HepG2 (cell line): ENCODE measurements around the gene DNM3. TPM values are rescaled to one million over a fixed set of nuclear protein-coding genes. Genes with fewer than 3 reads are reported as not detected.

Source experiments
- ATAC-seq: fragments of 200-7000 bp; cut with Tn5 transposase; 3 replicates; pipeline ENCODE4 v1.9.1; 2020; ENCODE audit warnings: mild to moderate bottlenecking, moderate library complexity
- BruUV-seq: library from RNA; stranded (reverse); fragments of 400-500 nt; replicated peaks from 2 replicates; lab custom pipeline; 2021; lab: Mats Ljungman, UMichigan
- CTCF ChIA-PET: fragments of 300-600 bp; formaldehyde crosslinking; extraction: SDS; loops from one replicate; lab custom pipeline; 2021; ENCODE audit warnings: low total read pairs, inconsistent platforms, low intra/inter-chr PET ratio; lab: Yijun Ruan, JAX
- POLR2A ChIA-PET: fragments of 350-600 bp; sonication (Branson Sonifier 250); formaldehyde crosslinking; loops from one replicate; lab custom pipeline; 2020; ENCODE audit warnings: antibody characterized with exemption, inconsistent platforms; lab: Yijun Ruan, JAX
- DNase-seq: peaks from one replicate; pipeline ENCODE4 v3.0.0-alpha.2; 2015; ENCODE audit warnings: low spot score
- FAIRE-seq: peaks from 3 replicates; lab custom pipeline; 2011; peaks lifted over from hg19 to GRCh38; lab: Jason Lieb, UNC
- H2AFZ ChIP-seq: one replicate; pipeline ENCODE4 v1.6.1; 2011; ENCODE audit warnings: low read length, inconsistent platforms
- H3K27ac ChIP-seq: fragments of 300-600 bp; 3 replicates; pipeline ENCODE4 v1.8.0; 2011; ENCODE audit warnings: mixed run types, mild to moderate bottlenecking, mixed read lengths, low read length, inconsistent platforms; ENCODE audit not compliant: insufficient read depth; ENCODE audit errors: extremely low read length
- H3K27me3 ChIP-seq, 2 experiments: fragments of 200-600 bp in 1 of 2; 2 replicates in 1 of 2; 3 replicates in 1 of 2; pipeline versions ENCODE4 v1.6.0 to v1.8.0; 2011; ENCODE audit warnings: low read length in 2 of 2, mild to moderate bottlenecking in 2 of 2, moderate library complexity in 2 of 2, inconsistent platforms in 1 of 2; ENCODE audit not compliant: insufficient read depth in 2 of 2, control insufficient read depth in 1 of 2
- H3K36me3 ChIP-seq, 2 experiments: fragments of 200-600 bp in 1 of 2; replicated peaks in 1 of 2; 2 replicates in 1 of 2; 3 replicates in 1 of 2; pipeline versions ENCODE4 v1.5.1 to v1.8.0; 2011; ENCODE audit warnings: low read length in 2 of 2, inconsistent platforms in 1 of 2; ENCODE audit not compliant: insufficient read depth in 2 of 2, control insufficient read depth in 1 of 2
- H3K4me1 ChIP-seq: 2 replicates; pipeline ENCODE4 v1.5.1; 2012; ENCODE audit warnings: low read length, inconsistent platforms; ENCODE audit not compliant: insufficient read depth
- H3K4me2 ChIP-seq: 2 replicates; pipeline ENCODE4 v1.6.0; 2011; ENCODE audit warnings: low read depth, low read length, inconsistent platforms
- H3K4me3 ChIP-seq, 3 experiments: fragments of 200-600 bp in 1 of 3; sonication (generic), shearing (Covaris generic) in 1 of 3; replicated peaks in 1 of 3; 2 replicates each; pipeline ENCODE4 v1.5.1; 2011 to 2016; ENCODE audit warnings: low read length in 3 of 3, inconsistent platforms in 2 of 3, low read depth in 2 of 3, mild to moderate bottlenecking in 2 of 3, control low read depth in 1 of 3, mixed read lengths in 1 of 3; ENCODE audit not compliant: insufficient read depth in 1 of 3
- H3K79me2 ChIP-seq: one replicate; pipeline ENCODE4 v1.6.1; 2011; ENCODE audit warnings: low read length, inconsistent platforms; ENCODE audit not compliant: insufficient read depth
- H3K9ac ChIP-seq: 2 replicates; pipeline ENCODE4 v1.6.0; 2011; ENCODE audit warnings: mild to moderate bottlenecking, low read depth, low read length, inconsistent platforms; ENCODE audit not compliant: insufficient read depth
- H3K9me3 ChIP-seq: 2 replicates; pipeline ENCODE4 v1.5.1; 2012; ENCODE audit warnings: mild to moderate bottlenecking, low read length
- H4K20me1 ChIP-seq: 2 replicates; pipeline ENCODE4 v1.6.0; 2011; ENCODE audit warnings: inconsistent platforms, mild to moderate bottlenecking, low read length, moderate library complexity; ENCODE audit not compliant: insufficient read depth
- HIVEP1 ChIP-seq: sonication (generic); formaldehyde crosslinking; IDR thresholded peaks from 2 replicates; pipeline ENCODE4 v1.4.0; 2020; ENCODE audit warnings: mild to moderate bottlenecking, missing genetic modification reagents
- HMGXB3 ChIP-seq: sonication (generic); formaldehyde crosslinking; IDR thresholded peaks from 2 replicates; pipeline ENCODE4 v1.4.0; 2020; ENCODE audit warnings: missing genetic modification reagents, borderline replicate concordance
- PATZ1 ChIP-seq: sonication (generic); formaldehyde crosslinking; IDR thresholded peaks from 2 replicates; pipeline ENCODE4 v1.4.0; 2020; ENCODE audit warnings: missing genetic modification reagents
- TAF15 ChIP-seq: fragments of 200-400 bp; formaldehyde crosslinking; IDR thresholded peaks from one replicate; pipeline ENCODE4 v1.6.1; 2018; ENCODE audit warnings: mild to moderate bottlenecking, low read depth, low read length; ENCODE audit not compliant: poor library complexity, severe bottlenecking
- TBX3 ChIP-seq: fragments of 450-650 bp; IDR thresholded peaks from 2 replicates; pipeline ENCODE4 v1.6.1; 2017; ENCODE audit warnings: antibody characterized with exemption, mild to moderate bottlenecking, inconsistent platforms, borderline replicate concordance
- ZNF260 ChIP-seq: sonication (generic); formaldehyde crosslinking; IDR thresholded peaks from 2 replicates; pipeline ENCODE4 v1.4.0; 2020; ENCODE audit warnings: missing genetic modification reagents, low read depth, mild to moderate bottlenecking, borderline replicate concordance
- ZNF530 ChIP-seq: sonication (generic); formaldehyde crosslinking; IDR thresholded peaks from 2 replicates; pipeline ENCODE4 v1.5.0; 2020; ENCODE audit warnings: low read depth, mild to moderate bottlenecking, missing genetic modification reagents
- ZNF850 ChIP-seq: sonication (generic); formaldehyde crosslinking; conservative IDR thresholded peaks from 2 replicates; pipeline ENCODE4 v1.9.0; 2021; ENCODE audit warnings: mild to moderate bottlenecking, missing genetic modification reagents
- WGBS: methylation state at CpG from one replicate; pipeline ENCODE4 v1.1.6; 2017; ENCODE audit warnings: low lambda C conversion rate; 5-methylcytosine and 5-hydroxymethylcytosine counted together
- in situ Hi-C: cut with HindIII; loops from 2 replicates; pipeline ENCODE4 v1.10.0; 2017; ENCODE audit warnings: low pct_unique_long_range_greater_than_20kb; ENCODE audit not compliant: extremely low pct_ligation_motif_present
- intact Hi-C: fragments of 100-400 bp; cut with micrococcal nuclease; formaldehyde crosslinking; loops from one replicate; pipeline ENCODE4 v1.10.0; 2022; ENCODE audit not compliant: unreplicated experiment
- polyA plus RNA-seq, 8 experiments: library from polyadenylated mRNA; depleted of rRNA in 3 of 8; stranded (reverse) in 7 of 8; unstranded in 1 of 8; fragments of >200 nt; fragmentation: Illumina TruSeq in 4 of 8; extraction: Trizol in 4 of 8; gene quantifications; 2 replicates each; pipeline versions ENCODE4 v1.2.1 to v1.2.3, GENCODE V29; 2011 to 2016; ENCODE audit warnings: low read depth in 4 of 8, missing spikeins in 1 of 8, mixed read lengths in 1 of 8; ENCODE audit not compliant: insufficient read depth in 1 of 8
- total RNA-seq, 5 experiments: library from RNA; depleted of rRNA; stranded (reverse); fragments of >200 nt; fragmentation: Illumina TruSeq; extraction: Trizol; gene quantifications; 2 replicates each; pipeline ENCODE4 v1.2.3, GENCODE V29; 2016; ENCODE audit warnings: low read depth in 1 of 5
- TF ChIP-seq, protein P1 (sequence below): sonication (generic); formaldehyde crosslinking; IDR thresholded peaks from 2 replicates; pipeline ENCODE4 v1.5.0; 2020; ENCODE audit warnings: mild to moderate bottlenecking, missing genetic modification reagents

The DNM3 gene
- total and polyA plus RNA-seq, 2 of the 13 experiments (the other 11 are each of a cell fraction or from before 2014, with no cell fraction given) = 0.05 TPM; not detected in 1

DNA sequence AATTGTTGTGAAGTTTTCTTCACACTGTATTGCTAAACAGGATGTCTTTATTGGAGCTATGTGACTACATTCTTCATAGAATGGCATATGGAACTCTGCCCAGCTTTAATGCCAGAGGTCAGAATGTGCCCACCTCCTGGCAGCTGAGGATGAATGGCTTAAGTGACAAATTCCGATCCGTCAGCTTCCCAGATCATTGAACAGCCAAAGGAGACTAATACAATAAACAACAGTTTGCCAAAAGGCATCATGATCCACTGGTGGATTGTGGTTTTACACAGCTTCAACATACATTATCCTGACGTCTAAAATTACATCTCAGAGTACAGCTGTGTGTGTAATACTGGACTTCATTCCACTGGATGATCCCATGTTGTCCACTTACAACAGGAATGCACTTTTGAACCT is 510.5 kb downstream of the DNM3 start:
- DNase-seq (no peak), ATAC-seq (no peak), FAIRE-seq (no peak)
- H3K4me3 ChIP-seq = no peak overlapping the region
- no peaks in the 10 kb centered on the region for H4K20me1 ChIP-seq
- H3K79me2 ChIP-seq = no peaks in the 10 kb centered on the region
- BruUV-seq = no TSS peak
- TF ChIP-seq ZNF530 (no peak), TBX3 (no peak)
- intact Hi-C loops (no loop called here), in situ Hi-C loops (no loop called here)
- POLR2A ChIA-PET = no interaction called here
- no peaks in the 10 kb centered on the region for H3K4me1 ChIP-seq
- H3K27ac ChIP-seq = no peak overlapping the region
- WGBS = 0% methylated on average over 3 of the region's 3 CpGs
- CTCF ChIA-PET = no interaction called here
- no peak overlapping the region for H3K4me2 ChIP-seq
- no peaks in the 10 kb centered on the region for H3K27me3 ChIP-seq
- H3K9ac ChIP-seq = no peak overlapping the region
- no peaks in the 10 kb centered on the region for H3K36me3 ChIP-seq
- H2AFZ ChIP-seq = no peak overlapping the region
- peaks cover 7% of the 10 kb centered on the region; the same call in 1 of the 2 replicates for H3K9me3 ChIP-seq

DNA sequence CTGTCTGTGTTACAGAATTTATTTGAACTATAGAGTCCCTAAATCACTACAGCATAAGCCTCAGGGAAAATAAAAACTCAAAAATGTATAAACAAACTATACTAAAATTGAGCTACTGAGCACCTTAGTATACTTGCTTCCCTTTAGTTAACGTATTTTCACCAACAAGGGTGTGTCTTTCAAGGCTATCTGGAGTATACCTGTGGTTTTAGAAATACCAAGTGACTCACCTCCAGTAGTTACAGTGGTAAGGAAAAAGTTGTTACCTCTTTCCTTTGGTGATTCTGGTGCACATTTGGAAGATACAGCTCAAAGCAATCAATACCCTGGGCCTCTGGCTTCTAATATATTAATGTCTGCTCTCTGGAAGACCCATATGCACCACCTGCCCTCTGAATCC is 511.1 kb downstream of the DNM3 start:
- no TSS peak for BruUV-seq
- Histone ChIP-seq H3K4me2 (no peak overlapping the region), H3K27me3 (no peaks in the 10 kb centered on the region), H3K4me1 (no peaks in the 10 kb centered on the region), H3K79me2 (no peaks in the 10 kb centered on the region), H3K4me3 (no peak overlapping the region), H3K27ac (no peak overlapping the region), H4K20me1 (no peaks in the 10 kb centered on the region), H3K36me3 (no peaks in the 10 kb centered on the region), H2AFZ (no peak overlapping the region), H3K9me3 (peaks cover 2% of the 10 kb centered on the region; the same call in 1 of the 2 replicates), H3K9ac (no peak overlapping the region)
- intact Hi-C loops = no loop called here
- ATAC-seq (no peak), DNase-seq (no peak), FAIRE-seq (no peak)
- WGBS = 0% methylated on average over 1 of the region's 1 CpG
- ChIA-PET CTCF (no interaction called here), POLR2A (no interaction called here)
- in situ Hi-C loops = no loop called here
- no peak for TF ChIP-seq ZNF260 (CRISPR knock-in tag)
- TF ChIP-seq, protein P1, sequence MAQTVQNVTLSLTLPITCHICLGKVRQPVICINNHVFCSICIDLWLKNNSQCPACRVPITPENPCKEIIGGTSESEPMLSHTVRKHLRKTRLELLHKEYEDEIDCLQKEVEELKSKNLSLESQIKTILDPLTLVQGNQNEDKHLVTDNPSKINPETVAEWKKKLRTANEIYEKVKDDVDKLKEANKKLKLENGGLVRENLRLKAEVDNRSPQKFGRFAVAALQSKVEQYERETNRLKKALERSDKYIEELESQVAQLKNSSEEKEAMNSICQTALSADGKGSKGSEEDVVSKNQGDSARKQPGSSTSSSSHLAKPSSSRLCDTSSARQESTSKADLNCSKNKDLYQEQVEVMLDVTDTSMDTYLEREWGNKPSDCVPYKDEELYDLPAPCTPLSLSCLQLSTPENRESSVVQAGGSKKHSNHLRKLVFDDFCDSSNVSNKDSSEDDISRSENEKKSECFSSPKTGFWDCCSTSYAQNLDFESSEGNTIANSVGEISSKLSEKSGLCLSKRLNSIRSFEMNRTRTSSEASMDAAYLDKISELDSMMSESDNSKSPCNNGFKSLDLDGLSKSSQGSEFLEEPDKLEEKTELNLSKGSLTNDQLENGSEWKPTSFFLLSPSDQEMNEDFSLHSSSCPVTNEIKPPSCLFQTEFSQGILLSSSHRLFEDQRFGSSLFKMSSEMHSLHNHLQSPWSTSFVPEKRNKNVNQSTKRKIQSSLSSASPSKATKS (CRISPR knock-in tag) = no peak
- no peak for TF ChIP-seq HIVEP1 (CRISPR knock-in tag)
- no peak for TF ChIP-seq ZNF850 (CRISPR knock-in tag)
- no peak for TF ChIP-seq HMGXB3 (CRISPR knock-in tag)
- TF ChIP-seq PATZ1 = no peak
- TF ChIP-seq TAF15 = no peak
